Glutamatergic neuron (in vitro differentiated cells): ENCODE data around the gene CEP72. TPM values are rescaled to one million over a fixed set of nuclear protein-coding genes. Genes with fewer than 3 reads are reported as not detected.

Experiments used
- DNase-seq: peaks from one replicate; pipeline ENCODE4 v3.0.0; 2022
- H3K27ac Mint-ChIP-seq: one replicate; pipeline ENCODE4 v1.8.0; 2020; ENCODE audit warnings: mild to moderate bottlenecking, mixed read lengths, inconsistent platforms; ENCODE audit not compliant: unreplicated experiment
- H3K27me3 Mint-ChIP-seq: one replicate; pipeline ENCODE4 v1.8.0; 2020; ENCODE audit warnings: mild to moderate bottlenecking, moderate library complexity, mixed read lengths, inconsistent platforms; ENCODE audit not compliant: unreplicated experiment
- H3K36me3 Mint-ChIP-seq: one replicate; pipeline ENCODE4 v1.8.0; 2020; ENCODE audit warnings: mild to moderate bottlenecking, mixed read lengths, inconsistent platforms; ENCODE audit not compliant: unreplicated experiment
- H3K4me1 Mint-ChIP-seq: one replicate; pipeline ENCODE4 v1.8.0; 2020; ENCODE audit warnings: mild to moderate bottlenecking, low read depth, mixed read lengths, inconsistent platforms; ENCODE audit not compliant: unreplicated experiment
- H3K4me3 Mint-ChIP-seq: one replicate; pipeline ENCODE4 v1.8.0; 2020; ENCODE audit warnings: mild to moderate bottlenecking, mixed read lengths, inconsistent platforms; ENCODE audit not compliant: unreplicated experiment
- H3K9me3 Mint-ChIP-seq: one replicate; pipeline ENCODE4 v1.8.0; 2020; ENCODE audit warnings: mild to moderate bottlenecking, moderate library complexity, mixed read lengths, inconsistent platforms; ENCODE audit not compliant: unreplicated experiment
- CTCF ChIP-seq: fragments of 200-600 bp; sonication (generic); IDR thresholded peaks from one replicate; pipeline ENCODE4 v1.5.0; 2021; ENCODE audit not compliant: partially characterized antibody, unreplicated experiment
- total RNA-seq: library from RNA; stranded (reverse); fragmentation: NEBNext Ultra II Directional; extraction: Animal tissue kit (Norgen Biotek cat#: 25700); gene quantifications from one replicate; pipeline ENCODE4 v1.2.1, GENCODE V29; 2021; ENCODE audit not compliant: unreplicated experiment

Gene CEP72
- total RNA-seq, 1 donor from 2014 or later = 43.9 TPM

DNA sequence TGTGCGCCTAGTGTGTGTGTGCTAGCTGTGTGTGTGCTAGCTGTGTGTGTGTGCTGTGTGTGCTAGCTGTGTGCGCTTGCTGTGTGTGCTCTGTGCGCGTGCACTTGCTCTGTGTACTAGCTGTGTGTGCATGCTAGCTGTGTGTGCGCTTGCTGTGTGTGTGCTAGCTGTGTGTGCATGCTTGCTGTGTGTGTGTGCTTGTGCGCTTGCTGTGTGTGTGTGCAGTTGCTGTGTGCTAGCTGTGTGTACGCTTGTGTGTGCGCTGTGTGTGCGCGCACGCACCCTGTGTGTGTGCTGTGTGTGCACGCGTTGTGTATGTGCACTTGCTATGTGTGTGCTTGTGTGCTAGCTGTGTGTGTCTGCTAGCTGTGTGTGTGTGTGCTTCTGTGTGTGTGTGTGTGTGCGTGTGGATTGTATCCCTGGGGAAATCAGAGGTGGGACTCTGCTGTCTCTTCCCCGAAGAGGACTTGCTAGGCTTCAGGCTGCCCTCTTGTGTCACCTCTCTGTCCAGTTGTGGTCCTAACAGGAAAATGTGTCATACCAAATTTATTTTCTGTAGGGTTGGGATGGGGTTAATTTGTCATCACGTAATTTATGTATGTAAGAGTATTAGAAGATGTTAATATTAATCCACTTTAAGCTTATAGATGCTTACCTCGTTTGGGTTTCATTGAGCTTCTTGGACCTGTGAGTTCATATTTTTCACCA lies 42.1 kb downstream of the CEP72 start:
- DNase-seq = no peak
- Mint-ChIP-seq H3K9me3 (peaks cover 16% of the 10 kb centered on the region), H3K4me1 (no peaks in the 10 kb centered on the region), H3K27me3 (peaks cover 10% of the 10 kb centered on the region), H3K27ac (no peak overlapping the region), H3K36me3 (peaks cover 28% of the 10 kb centered on the region), H3K4me3 (no peak overlapping the region)
- TF ChIP-seq CTCF = no peak

GRCh38 chr5:655406-655805 lies 43.3 kb downstream of the CEP72 start:
- H3K36me3 Mint-ChIP-seq = peaks cover 40% of the 10 kb centered on the region
- H3K27ac Mint-ChIP-seq = no peak overlapping the region
- DNase-seq = no peak
- peaks cover 10% of the 10 kb centered on the region for H3K27me3 Mint-ChIP-seq
- H3K4me3 Mint-ChIP-seq = no peak overlapping the region
- TF ChIP-seq CTCF = no peak
- H3K9me3 Mint-ChIP-seq = peaks cover 21% of the 10 kb centered on the region
- H3K4me1 Mint-ChIP-seq = no peaks in the 10 kb centered on the region

- Mint-ChIP-seq H3K27me3 (peaks cover 9% of the 10 kb centered on the region), H3K4me1 (no peaks in the 10 kb centered on the region), H3K9me3 (peaks cover 25% of the 10 kb centered on the region), H3K27ac (no peak overlapping the region), H3K36me3 (peaks cover 48% of the 10 kb centered on the region), H3K4me3 (no peak overlapping the region)
- DNase-seq = no peak
- no peak for TF ChIP-seq CTCF
Measured at GRCh38 chr5:657570-657969, 45.4 kb downstream of the CEP72 start.

DNA sequence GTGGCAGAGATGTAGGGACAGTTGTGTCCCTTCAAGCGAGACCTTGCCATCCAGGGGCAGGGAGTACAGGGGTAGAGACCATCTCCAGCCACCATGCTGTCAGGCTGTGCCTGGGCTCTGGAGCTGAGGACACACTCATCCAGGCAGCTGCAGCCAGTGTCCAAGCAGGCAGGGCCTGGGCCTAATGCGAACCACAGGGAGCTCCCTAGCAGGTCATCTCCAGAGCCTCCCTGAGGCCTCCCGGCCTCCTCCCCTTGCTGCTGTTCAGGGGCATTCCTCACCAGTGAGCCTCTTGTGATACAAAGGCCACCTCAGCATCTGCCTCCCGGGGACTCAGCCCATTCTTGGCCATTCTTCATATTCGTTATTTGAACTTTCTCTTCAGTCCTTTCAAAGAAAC lies 46.0 kb downstream of the CEP72 start:
- H3K36me3 Mint-ChIP-seq = peaks cover 48% of the 10 kb centered on the region
- no peak overlapping the region for H3K27ac Mint-ChIP-seq
- peak; percentile 15 for DNase-seq
- TF ChIP-seq CTCF = no peak
- H3K4me3 Mint-ChIP-seq = no peak overlapping the region
- H3K4me1 Mint-ChIP-seq = no peaks in the 10 kb centered on the region
- peaks cover 9% of the 10 kb centered on the region for H3K27me3 Mint-ChIP-seq
- peaks cover 26% of the 10 kb centered on the region for H3K9me3 Mint-ChIP-seq

DNA sequence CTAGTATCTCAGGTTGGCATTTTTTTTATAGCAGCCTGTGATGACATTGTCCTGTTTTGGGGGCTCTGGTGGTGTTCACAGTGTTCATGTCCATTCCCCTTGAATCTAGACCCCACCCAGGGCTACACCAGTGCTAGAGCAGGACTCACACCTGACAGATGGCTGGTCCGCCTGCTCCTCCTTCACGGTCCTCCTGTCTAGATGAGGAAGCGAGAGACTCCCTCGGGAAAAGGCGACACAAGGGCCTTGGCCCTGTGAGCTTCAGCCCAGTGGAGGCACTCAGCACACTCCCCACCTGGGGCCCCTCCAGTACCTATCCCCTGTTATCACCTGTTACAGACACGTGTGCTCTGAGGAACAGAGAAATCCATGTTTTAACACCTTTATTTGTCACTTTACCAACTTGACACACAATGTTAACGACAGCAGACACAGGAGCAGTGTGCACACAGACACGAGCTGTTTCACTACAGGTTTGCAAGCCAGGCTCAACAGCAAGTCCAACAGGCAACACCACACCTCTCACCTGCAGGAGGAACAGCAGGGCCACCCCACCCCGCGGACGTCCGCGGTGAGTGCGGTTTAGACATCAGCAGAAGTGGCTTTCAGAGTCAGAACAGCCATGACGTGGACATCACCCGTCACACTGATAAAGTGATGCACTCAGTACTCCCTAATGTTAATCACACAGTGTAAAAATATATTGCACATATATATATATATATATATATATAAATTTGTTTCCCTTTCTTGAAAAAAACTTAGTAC lies 47.5 kb downstream of the CEP72 start:
- H3K9me3 Mint-ChIP-seq = peaks cover 24% of the 10 kb centered on the region
- no peak for TF ChIP-seq CTCF
- peaks cover 9% of the 10 kb centered on the region for H3K27me3 Mint-ChIP-seq
- peak overlapping the region; percentile 44 for H3K27ac Mint-ChIP-seq
- no peaks in the 10 kb centered on the region for H3K4me1 Mint-ChIP-seq
- peaks cover 48% of the 10 kb centered on the region for H3K36me3 Mint-ChIP-seq
- no peak overlapping the region for H3K4me3 Mint-ChIP-seq
- peak; percentile 16 for DNase-seq
